Measurements from ENCODE around the gene CREB5.

CREB5 gene, protein sequence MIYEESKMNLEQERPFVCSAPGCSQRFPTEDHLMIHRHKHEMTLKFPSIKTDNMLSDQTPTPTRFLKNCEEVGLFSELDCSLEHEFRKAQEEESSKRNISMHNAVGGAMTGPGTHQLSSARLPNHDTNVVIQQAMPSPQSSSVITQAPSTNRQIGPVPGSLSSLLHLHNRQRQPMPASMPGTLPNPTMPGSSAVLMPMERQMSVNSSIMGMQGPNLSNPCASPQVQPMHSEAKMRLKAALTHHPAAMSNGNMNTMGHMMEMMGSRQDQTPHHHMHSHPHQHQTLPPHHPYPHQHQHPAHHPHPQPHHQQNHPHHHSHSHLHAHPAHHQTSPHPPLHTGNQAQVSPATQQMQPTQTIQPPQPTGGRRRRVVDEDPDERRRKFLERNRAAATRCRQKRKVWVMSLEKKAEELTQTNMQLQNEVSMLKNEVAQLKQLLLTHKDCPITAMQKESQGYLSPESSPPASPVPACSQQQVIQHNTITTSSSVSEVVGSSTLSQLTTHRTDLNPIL

GRCh38 chr7:28411876-28412662 lies at the start of gene CREB5:
Gene CREB5, plus strand, starts transcription at chr7:28412518. Its CDS starts 397 bp downstream, at chr7:28412915.
- in situ Hi-C loops (cut with MboI; ENCODE audit: low sequenced_read_pairs, unreplicated experiment) = no loop called here
- DNase-seq (ENCODE audit: low spot score) = no peak
- peak; percentile 45 for TF ChIP-seq CTCF (IDR thresholded peaks at IDR 0.05; ENCODE audit: borderline replicate concordance, control extremely low read depth, extremely low read depth, insufficient read depth, missing control alignments)

DNA sequence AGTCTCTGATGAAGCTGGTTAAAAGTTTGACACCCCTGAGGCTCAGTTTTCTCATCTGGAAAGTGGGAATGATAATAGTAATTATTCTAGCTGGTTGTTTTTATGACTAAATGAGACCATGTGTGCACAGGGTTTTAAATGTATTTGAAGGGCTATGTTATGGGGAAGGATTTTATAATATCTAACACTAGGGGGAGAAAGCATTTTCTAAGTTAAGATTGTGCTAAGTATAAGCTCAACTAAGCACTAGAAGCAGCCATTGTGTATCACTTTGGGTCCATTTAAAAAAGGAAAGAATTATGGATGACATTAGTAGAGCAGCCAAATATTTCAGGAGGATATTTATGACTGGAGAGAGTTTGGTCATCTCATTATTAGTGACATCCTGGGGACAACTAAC lies 49.5 kb upstream of the CREB5 start:
- in situ Hi-C loops (cut with MboI; ENCODE audit: low sequenced_read_pairs, unreplicated experiment) = no loop called here
- no peak for DNase-seq (ENCODE audit: low spot score)
- no peak for TF ChIP-seq CTCF (IDR thresholded peaks at IDR 0.05; ENCODE audit: borderline replicate concordance, control extremely low read depth, extremely low read depth, insufficient read depth, missing control alignments)

DNA sequence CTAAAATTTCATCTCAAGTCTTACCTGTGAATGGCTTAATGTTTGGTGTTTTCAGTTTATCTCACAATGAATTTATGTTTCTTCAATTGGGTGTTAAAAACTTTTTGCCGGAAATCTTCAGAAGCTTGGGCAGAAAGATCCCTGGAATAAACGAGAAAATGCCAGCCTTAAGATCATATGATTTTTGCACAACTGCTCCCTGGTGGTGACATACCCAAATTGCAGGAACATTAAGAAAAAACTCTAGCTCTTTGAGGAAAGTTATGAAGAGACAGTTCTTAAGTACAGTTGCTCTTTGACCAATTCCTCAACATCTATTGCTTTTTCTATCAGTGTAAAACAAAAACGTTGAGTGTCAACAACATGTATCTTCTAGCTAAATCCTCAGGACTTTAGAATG lies 48.2 kb upstream of the CREB5 start:
- DNase-seq (ENCODE audit: low spot score) = no peak
- in situ Hi-C loops (cut with MboI; ENCODE audit: low sequenced_read_pairs, unreplicated experiment) = no loop called here
- TF ChIP-seq CTCF (IDR thresholded peaks at IDR 0.05; ENCODE audit: borderline replicate concordance, control extremely low read depth, extremely low read depth, insufficient read depth, missing control alignments) = no peak

DNA sequence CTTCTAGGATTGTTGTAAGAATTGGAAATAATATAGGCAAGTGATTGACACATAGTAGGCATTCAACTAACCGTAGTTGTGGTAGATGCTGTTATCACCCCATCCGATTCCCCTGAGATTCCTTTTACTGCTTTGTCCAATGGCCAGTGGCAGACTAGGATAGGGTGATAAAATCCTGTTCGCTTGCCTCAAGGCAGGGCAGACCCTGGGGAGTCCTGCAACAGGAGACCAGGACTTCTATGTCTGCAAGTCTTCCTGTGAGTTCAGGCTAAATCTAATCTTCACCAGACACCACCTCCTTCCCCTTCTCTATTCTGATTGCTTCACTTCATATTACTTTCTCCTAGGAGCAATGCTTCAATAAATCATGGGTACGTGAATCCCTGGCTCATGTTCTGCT lies 42.8 kb upstream of the CREB5 start:
- DNase-seq (ENCODE audit: low spot score) = no peak
- TF ChIP-seq CTCF (IDR thresholded peaks at IDR 0.05; ENCODE audit: borderline replicate concordance, control extremely low read depth, extremely low read depth, insufficient read depth, missing control alignments) = no peak
- in situ Hi-C loops (cut with MboI; ENCODE audit: low sequenced_read_pairs, unreplicated experiment) = no loop called here

DNA sequence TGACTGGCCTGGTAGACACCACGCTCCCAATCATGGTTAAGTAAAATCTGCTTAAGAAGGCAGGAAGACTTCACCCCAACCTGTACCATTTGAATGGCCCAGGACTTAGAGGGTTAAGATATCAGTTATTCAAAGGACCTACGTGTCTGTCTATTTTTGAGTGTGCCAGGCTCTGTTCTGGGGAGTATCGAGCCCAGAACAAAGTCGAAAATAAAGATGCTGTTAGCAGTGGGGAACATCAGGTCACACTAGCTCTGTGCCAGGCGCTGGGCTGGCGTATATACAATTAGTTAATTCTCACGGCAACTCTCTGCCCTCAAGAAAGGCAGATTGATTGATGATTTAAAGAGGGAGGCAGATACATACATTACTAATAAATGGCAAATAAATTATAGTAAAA lies 40.5 kb upstream of the CREB5 start:
- in situ Hi-C loops (cut with MboI; ENCODE audit: low sequenced_read_pairs, unreplicated experiment) = no loop called here
- no peak for TF ChIP-seq CTCF (IDR thresholded peaks at IDR 0.05; ENCODE audit: borderline replicate concordance, control extremely low read depth, extremely low read depth, insufficient read depth, missing control alignments)
- no peak for DNase-seq (ENCODE audit: low spot score)

GRCh38 chr7:28373990-28374389 lies 38.3 kb upstream of the CREB5 start:
- TF ChIP-seq CTCF (IDR thresholded peaks at IDR 0.05; ENCODE audit: borderline replicate concordance, control extremely low read depth, extremely low read depth, insufficient read depth, missing control alignments) = no peak
- no peak for DNase-seq (ENCODE audit: low spot score)
- in situ Hi-C loops (cut with MboI; ENCODE audit: low sequenced_read_pairs, unreplicated experiment) = no loop called here
